Measurements from ENCODE around the gene TNNT2.

- TF ChIP-seq, protein P1, sequence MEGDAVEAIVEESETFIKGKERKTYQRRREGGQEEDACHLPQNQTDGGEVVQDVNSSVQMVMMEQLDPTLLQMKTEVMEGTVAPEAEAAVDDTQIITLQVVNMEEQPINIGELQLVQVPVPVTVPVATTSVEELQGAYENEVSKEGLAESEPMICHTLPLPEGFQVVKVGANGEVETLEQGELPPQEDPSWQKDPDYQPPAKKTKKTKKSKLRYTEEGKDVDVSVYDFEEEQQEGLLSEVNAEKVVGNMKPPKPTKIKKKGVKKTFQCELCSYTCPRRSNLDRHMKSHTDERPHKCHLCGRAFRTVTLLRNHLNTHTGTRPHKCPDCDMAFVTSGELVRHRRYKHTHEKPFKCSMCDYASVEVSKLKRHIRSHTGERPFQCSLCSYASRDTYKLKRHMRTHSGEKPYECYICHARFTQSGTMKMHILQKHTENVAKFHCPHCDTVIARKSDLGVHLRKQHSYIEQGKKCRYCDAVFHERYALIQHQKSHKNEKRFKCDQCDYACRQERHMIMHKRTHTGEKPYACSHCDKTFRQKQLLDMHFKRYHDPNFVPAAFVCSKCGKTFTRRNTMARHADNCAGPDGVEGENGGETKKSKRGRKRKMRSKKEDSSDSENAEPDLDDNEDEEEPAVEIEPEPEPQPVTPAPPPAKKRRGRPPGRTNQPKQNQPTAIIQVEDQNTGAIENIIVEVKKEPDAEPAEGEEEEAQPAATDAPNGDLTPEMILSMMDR (IDR thresholded peaks at IDR 0.05): no peak
- TF ChIP-seq EZH2 (IDR thresholded peaks at IDR 0.05; ENCODE audit: borderline replicate concordance, insufficient read depth, low read depth, low read length, poor library complexity, severe bottlenecking): no peak
Measured at GRCh38 chr1:201309416-201309815, 68.1 kb downstream of the TNNT2 start.

All from B cell (primary cell).